ENCODE data around the gene TSSK3. TPM values are rescaled to one million over a fixed set of nuclear protein-coding genes. Genes with fewer than 3 reads are reported as not detected.

Gene TSSK3
- total and polyA plus RNA-seq, 9 of the 15 experiments (the other 6 are each of a cell fraction or from before 2014, with no cell fraction given) = 0.27 to 2.8 (median 1.9) TPM

GRCh38 chr1:32394890-32395432 lies 32.6 kb downstream of the TSSK3 start (continued):
- TF ChIP-seq FOXA3 (CRISPR knock-in tag; conservative IDR thresholded peaks at IDR 0.05 in 1 of 2, IDR thresholded peaks at IDR 0.05 in 1 of 2) (peak; percentile 23 to 42; a peak in 1 of 4 replicates), MAZ (CRISPR knock-in tag; conservative IDR thresholded peaks at IDR 0.05 in 1 of 2, IDR thresholded peaks at IDR 0.05 in 1 of 2) (no peak), TRIM25 (IDR thresholded peaks at IDR 0.05; ENCODE audit: borderline replicate concordance) (0 out of 2 replicates have a peak, but pooled peaks have one; percentile 56), CBX3 (IDR thresholded peaks at IDR 0.05; ENCODE audit: borderline replicate concordance in 1 of 2, low read length in 2 of 2) (no peak), NCOR1 (IDR thresholded peaks at IDR 0.05) (peak; percentile 19; the same call in 1 of the 2 replicates), RHOXF2B (CRISPR knock-in tag; conservative IDR thresholded peaks at IDR 0.05) (no peak), CHCHD3 (CRISPR knock-in tag; IDR thresholded peaks at IDR 0.05) (no peak), MNT (conservative IDR thresholded peaks at IDR 0.05) (peak in 1 of 2 experiments; percentile 19; a peak in 1 of 4 replicates), STAT6 (CRISPR knock-in tag; IDR thresholded peaks at IDR 0.05) (no peak), RUNX1 (IDR thresholded peaks at IDR 0.05; ENCODE audit: low read depth) (no peak), HDAC2 (IDR thresholded peaks at IDR 0.05) (peak; percentile 51; the same call in 1 of the 2 replicates), SRSF9 (IDR thresholded peaks at IDR 0.05; ENCODE audit: borderline replicate concordance, low read depth, low read length) (no peak), KDM1A (IDR thresholded peaks at IDR 0.05) (peak in 1 of 2 experiments; percentile 37; a peak in 2 of 4 replicates), PRDM10 (IDR thresholded peaks at IDR 0.05; ENCODE audit: partially characterized antibody) (peak; percentile 88), ZNF740 (CRISPR knock-in tag; IDR thresholded peaks at IDR 0.05) (no peak), ZNF740 (tag; IDR thresholded peaks at IDR 0.05) (no peak), ZNF507 (tag; conservative IDR thresholded peaks at IDR 0.05) (no peak)
